Suppressor macrophage treated with lipopolysaccharide for 4 hours (primary cell): ENCODE measurements around the gene LRRC9.
"Not testable (repeated sequence)": the region's sequence is repeated elsewhere in the genome, so short reads cannot be mapped to it uniquely, and the experiment has no call there.

Experiments
- DNase-seq: peaks from one replicate; pipeline ENCODE4 v3.0.0-alpha.2; 2020

The LRRC9 gene

GRCh38 chr14:59957890-59958289, 37.9 kb downstream of the LRRC9 start:
- DNase-seq: not testable (repeated sequence)

DNA sequence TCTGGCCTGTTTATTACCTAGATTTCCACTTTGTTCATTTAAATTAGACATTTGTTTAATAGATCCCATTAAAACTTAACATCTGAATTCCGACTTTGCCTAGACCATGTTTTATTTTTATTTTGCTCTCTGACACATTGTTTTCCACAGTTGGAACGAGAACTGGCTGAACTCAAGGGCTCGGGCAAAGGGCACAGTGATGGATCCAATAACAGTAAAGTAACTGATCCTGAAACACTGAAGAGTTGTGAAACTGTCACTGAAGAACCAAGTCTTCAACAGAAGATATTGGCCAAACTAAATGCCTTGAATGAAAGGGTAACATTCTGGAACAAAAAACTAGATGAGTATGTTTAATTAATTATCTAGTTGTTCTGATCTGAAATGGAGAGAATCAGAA, 39.7 kb downstream of the LRRC9 start:
- no peak for DNase-seq

DNA sequence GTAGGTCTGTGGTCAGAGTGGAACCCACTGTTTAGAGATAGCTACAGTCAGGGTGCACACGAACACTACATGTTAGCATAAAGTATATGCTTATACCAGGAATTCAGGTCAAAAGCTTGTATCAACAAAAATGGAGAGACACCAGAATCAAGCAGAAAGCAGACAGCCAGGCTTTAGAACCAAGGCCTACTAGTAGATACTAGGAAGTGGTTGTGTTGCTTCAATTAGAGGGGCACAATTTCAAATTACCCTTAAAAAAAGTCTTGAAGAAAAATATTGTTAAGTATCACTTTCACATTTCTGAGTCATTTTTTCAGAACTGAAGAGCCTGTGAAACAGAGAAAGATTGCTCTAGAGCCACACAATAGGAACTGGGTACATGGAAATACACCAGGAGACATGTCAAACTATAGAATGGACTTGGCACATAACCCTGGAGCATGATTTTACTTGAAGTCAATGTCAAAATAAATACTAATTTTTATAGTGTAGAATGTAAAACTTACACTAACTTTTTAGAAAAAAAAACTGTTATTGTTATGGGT, 41.6 kb downstream of the LRRC9 start:
- peak; percentile 1 for DNase-seq

DNA sequence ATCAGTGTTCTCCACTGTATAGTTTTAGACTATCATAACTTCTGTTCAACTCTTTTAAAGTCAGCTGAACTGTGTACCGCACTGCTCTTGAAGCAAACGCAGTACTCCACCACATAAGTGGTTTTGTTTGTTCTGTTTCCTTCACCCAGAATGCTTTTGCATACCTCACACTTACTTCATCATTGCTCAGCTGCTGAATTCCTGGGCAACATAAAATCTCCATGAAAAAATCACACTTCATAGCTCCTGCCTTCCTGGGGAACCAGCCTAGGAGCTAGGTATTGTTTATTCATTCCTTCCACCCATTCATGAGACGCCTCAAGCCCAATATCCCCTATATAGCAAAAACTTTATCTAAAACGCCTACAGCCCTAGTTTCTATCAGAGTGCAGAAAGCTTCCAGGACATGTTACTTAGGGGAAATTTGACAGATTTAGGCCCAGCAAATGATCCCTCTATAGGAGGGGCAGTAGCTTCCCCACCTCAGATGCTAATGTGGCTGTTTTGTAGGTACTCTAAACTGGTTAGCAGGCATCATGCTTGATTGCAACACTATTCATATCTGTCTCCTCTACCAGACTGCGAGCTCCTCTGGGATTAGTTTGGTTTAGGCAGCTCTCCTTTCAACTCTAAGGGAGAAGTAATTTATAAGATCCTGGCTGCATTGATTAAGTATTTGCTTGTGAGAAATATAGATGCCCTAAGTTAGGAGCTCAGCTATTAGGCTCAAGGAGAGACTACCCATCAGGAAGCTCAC, 44.5 kb downstream of the LRRC9 start:
- DNase-seq: no peak

DNA sequence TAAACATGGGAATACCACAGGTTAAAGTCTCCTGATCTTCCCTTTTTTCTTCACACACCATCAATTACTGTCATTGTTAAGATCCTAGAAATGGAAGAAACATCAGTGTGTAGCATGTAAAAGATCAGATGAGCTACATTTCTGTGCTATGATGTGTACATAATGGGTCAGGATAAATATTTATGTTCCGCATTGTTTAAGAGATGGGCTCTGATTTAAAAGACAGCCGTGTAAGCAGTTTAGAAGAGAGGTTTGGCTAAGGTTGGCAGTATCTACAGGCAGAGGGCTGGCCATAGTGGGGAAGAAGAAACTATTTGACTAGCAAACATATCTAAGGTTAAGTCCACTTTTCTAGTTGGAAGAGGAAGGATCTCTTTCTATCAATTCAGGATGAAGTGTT, 49.4 kb downstream of the LRRC9 start:
- DNase-seq: no peak

- DNase-seq: no peak
These were observed 61.6 kb downstream of the LRRC9 start for GRCh38 chr14:59981564-59981963.

DNA sequence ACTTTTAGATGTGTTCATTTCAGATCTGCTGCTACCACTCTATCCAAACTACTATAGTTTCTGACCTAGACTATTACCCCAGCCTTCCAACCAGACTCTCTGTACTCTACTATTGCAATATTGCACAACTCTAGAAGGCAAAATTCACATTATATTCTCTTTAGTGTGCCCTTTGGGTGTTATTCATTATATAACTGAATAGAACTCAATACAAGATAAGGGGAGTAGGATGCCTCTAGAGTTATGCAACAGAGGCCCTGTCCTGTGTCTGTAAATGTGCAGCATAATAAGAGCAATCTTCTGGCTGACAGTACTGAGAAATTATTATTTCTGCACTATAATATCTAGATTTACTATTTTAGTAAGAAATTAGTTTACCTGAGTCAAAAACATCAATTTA, 63.1 kb downstream of the LRRC9 start:
- no peak for DNase-seq

DNA sequence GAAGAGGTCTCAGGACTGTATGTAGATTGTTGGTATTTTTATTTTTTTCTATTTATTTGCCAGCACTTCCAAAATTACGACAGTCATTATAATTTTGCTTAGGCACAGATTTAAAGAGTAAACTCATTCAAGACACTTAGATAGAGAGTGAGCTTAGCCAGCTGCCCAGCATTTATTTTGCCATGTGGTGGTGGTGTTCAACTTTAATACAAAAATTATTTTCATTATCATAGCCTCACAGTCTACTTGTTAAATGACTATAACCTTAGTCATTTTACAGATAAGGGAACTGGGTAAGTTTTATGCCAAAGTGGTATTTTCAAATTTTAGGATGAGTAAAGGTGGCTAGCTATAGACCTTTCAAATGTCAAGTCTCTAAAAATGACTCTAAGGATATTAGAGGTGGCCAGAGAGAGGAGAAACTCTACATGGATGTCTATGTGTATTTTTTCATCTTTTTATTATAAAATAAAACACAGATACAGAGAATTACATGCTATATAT, 66.7 kb downstream of the LRRC9 start:
- no peak for DNase-seq

DNA sequence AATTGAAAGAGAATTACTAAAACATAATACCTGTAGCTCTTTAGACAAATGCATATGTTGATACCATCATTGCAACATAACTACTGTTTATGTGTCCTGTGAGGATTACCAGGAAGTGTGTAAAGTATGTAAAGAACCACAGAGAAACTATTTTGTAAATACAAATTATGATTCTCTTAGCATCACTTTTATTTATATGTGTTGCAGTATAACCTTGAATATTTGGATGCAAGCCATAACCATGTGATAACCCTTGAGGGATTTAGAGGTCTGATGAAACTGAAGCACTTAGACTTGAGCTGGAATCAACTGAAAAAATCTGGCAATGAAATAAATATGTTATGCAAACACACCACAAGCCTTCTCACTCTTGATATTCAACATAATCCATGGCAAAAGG, 77.5 kb downstream of the LRRC9 start:
- DNase-seq: no peak

DNA sequence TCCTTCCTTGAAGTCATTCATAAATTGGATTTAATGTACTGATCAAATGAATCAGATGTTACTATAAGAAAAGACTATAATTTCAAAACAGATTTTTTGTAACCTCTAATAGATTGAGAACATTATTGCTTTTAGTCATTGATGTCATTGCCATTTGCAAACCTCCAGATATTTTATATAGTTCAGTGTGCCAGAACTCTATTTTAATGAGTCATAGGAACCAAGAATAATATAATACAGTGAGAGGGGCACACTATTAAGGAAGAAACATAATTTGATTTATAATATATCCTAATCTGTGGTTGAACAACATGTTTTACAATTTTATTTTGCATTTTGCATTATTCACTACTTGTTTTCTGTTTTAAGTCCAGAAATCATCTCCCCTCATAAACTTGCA, 78.0 kb downstream of the LRRC9 start:
- DNase-seq: no peak

DNA sequence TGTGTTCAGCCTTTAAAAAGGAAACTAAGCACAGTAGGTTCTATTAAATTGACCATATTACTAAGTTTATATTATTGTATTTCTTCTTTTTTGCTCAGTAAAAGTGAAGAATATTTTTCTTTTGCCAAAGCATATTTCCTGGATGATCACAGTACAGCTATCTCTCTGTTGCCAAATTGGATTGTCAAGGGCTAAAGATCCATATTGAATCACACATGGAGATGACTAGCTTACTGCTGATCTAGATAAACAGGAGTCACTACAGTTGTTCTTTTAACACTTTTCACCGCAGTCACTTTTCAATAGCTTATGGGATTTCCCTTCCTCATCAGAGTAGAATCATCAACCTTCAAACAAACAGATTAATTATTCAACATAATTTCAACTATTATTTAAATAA, 78.6 kb downstream of the LRRC9 start:
- no peak for DNase-seq

DNA sequence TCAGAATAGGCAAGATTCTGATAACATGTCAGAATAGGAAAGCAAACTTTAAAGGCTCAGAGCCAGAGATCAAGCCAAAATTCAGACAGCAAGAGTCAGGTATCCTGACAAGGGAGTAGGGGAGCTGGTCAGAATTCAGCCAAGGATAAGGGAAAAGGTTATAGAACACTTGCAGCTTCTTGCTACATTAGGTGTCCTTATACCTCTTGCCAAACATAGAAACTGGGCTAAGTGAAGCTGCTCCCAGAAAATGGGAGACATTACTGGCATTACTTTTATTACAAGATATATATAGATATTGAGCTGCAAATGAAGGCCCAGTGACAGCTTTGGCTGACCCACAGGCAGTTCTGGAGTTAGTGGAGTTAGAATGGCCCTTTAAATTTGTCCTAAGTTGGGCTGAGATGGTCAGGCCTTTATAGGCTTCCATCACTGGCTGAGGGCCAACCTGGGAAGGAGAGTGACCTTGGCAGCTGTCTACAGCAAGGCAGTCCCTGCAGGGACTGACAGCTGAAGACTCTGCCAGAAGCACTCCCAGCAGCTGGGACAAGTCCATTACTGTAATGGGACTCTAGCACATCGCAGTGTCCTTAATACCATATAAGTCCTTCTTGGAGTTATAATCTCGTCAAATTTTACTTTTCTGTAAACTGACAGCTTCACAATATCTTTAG, 83.0 kb downstream of the LRRC9 start:
- no peak for DNase-seq

- no peak for DNase-seq
These were observed 84.0 kb downstream of the LRRC9 start for GRCh38 chr14:60003991-60004390.

DNA sequence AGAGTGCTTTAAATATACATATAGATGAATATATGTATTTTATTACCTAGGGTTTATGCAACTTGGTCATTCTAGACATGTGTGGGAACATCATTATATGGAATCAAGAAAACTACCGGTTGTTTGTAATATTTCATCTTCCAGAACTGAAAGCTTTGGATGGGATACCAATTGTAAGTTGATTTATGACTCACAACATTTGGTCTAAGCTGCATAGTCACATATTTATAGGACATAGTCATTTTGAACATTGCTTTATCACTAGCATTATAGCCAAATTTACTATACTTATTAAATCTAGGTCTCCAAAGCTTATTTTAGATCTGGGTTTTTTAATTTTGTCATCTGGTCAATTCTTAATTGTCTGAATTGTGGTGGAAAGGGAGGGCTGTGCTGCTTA, 88.1 kb downstream of the LRRC9 start:
- no peak for DNase-seq

GRCh38 chr14:60010263-60010662, 90.3 kb downstream of the LRRC9 start:
- not testable (repeated sequence) for DNase-seq

DNA sequence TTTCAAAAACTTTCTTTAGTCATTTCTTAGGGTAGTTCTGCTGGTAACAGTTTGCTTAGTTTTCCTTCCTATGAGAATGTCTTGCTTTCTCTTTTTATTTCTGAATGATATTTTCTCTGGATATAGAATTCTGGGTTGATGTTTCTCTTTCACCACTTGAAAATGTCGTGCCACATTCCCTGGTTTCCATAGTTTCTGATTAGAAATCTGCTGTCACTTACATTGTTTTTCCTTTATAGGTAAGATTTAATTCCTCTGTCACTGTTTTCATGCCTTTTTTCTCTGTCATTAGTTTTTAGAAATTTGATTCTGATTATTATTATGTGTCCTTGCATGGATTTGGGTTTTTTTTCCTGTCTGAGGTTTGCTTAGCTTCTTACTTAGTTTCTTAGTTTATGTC, 94.5 kb downstream of the LRRC9 start:
- no peak for DNase-seq

GRCh38 chr14:60021619-60022018, 101.7 kb downstream of the LRRC9 start:
- no peak for DNase-seq

DNA sequence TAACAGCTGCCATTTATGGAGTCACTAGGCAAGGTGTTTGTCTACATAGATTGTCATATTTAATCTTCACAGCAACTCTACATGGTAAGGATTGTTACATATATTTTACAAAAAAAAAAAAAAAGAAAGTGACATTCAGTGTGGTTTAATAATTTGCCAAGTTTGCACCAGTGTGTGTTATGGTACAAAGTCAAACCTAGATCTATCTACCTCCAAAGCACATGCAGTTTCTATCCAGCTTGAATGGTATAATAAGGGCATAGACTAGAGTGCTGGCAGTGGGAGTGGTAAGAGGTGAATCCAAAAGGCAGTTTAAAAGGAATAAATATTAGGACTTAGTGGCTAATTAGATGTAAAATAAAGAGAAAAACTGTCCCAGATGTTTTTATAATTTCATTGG, 105.6 kb downstream of the LRRC9 start:
- DNase-seq: no peak

DNA sequence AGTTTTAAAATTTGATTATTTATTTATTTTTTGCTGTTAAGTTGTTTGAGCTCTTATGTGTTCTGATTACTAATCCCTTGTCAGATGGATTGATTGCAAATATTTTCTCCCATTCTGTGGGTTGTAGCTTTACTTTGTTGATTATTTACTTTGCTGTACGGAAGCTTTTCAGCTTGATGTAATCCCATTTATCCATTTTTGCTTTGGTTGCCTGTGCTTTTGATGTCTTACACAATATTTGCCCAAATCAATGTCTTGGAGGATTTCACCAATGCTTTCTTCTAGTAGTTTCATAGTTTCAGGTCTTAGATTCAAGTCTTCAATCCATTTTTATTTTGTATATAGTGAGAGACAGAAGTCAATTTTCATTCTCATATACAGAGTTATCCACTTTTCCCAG, 115.2 kb downstream of the LRRC9 start:
- no peak for DNase-seq

DNA sequence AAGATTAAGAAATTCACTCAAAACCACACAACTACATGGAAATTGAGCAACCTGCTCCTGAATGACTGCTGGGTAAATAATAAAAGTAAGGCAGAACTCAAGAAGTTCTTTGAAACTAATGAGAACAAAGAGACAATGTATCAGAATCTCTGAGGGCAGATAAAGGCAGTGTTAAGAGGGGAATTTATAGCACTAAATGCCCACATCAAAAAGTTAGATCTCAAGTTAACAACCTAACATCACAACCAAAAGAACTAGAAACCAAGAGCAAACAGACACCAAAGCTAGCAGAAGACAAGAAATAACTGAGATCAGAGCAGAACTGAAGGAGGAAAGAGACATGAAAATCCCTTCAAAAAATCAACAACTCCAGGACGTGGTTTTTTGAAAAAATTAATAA, 128.0 kb downstream of the LRRC9 start:
- not testable (repeated sequence) for DNase-seq

DNA sequence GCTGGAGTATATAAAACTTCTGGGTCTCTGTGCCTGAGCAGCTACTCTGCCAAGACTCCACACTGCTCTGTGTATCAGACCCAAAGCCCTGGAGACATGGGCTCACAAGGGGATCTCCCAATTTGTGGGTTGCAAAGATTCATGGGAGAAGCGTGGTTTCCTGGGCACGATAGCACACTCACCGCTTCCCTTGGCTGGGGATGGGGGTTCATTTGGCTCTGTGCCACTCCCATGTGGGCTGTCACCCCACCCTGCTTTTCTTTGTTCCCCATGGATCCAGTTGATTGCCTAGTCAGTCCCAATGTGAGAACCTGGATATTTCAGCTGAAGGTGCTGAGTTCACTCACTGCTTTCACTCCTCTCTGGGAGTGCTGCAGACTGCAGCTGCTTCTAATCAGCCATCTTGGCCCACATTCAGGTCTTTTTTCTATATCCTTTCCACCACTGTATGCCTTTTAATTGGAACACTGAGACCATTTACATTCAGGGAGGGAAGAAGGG, 131.8 kb downstream of the LRRC9 start:
- DNase-seq: no peak

GRCh38 chr14:60058087-60058486, 138.1 kb downstream of the LRRC9 start:
- no peak for DNase-seq

- no peak for DNase-seq
These were observed 141.4 kb downstream of the LRRC9 start for GRCh38 chr14:60061371-60061770.

- peak; percentile 61 for DNase-seq
These were observed 144.6 kb downstream of the LRRC9 start for GRCh38 chr14:60064491-60065072.
